Immature natural killer cell (primary cell): ENCODE measurements around the gene LAMTOR4. TPM values are rescaled to one million over a fixed set of nuclear protein-coding genes. Genes with fewer than 3 reads are reported as not detected.

Source experiments
- DNase-seq, 3 donors: peaks; one replicate each; pipeline ENCODE4 v3.0.0; 2022; ENCODE audit warnings: mixed read lengths in 1 of 3
- H3K27ac Mint-ChIP-seq, 6 donors: one replicate each; pipeline ENCODE4 v1.8.0; 2020; ENCODE audit warnings: mixed read lengths in 6 of 6, mild to moderate bottlenecking in 5 of 6, inconsistent platforms in 4 of 6, moderate library complexity in 3 of 6
- H3K27me3 Mint-ChIP-seq, 3 donors: one replicate each; pipeline ENCODE4 v1.8.0; 2020 to 2021; ENCODE audit warnings: low read depth in 3 of 3, mild to moderate bottlenecking in 3 of 3, mixed read lengths in 3 of 3, moderate library complexity in 3 of 3, inconsistent platforms in 1 of 3
- H3K36me3 Mint-ChIP-seq, 3 donors: one replicate each; pipeline ENCODE4 v1.8.0; 2020; ENCODE audit warnings: mixed read lengths in 3 of 3, inconsistent platforms in 2 of 3, mild to moderate bottlenecking in 2 of 3
- H3K4me1 Mint-ChIP-seq, 2 donors: one replicate each; pipeline ENCODE4 v1.8.0; 2020; ENCODE audit warnings: inconsistent platforms in 2 of 2, mild to moderate bottlenecking in 2 of 2, mixed read lengths in 2 of 2, moderate library complexity in 1 of 2
- H3K4me3 Mint-ChIP-seq, 5 donors: one replicate each; pipeline ENCODE4 v1.8.0; 2020; ENCODE audit warnings: mild to moderate bottlenecking in 5 of 5, mixed read lengths in 5 of 5, inconsistent platforms in 3 of 5, moderate library complexity in 3 of 5
- H3K9me3 Mint-ChIP-seq, 6 donors: one replicate each; pipeline ENCODE4 v1.8.0; 2020; ENCODE audit warnings: mild to moderate bottlenecking in 6 of 6, mixed read lengths in 6 of 6, inconsistent platforms in 4 of 6, moderate library complexity in 3 of 6
- polyA plus RNA-seq, 3 donors: library from polyadenylated mRNA; unstranded; fragments of 300-500 nt; fragmentation: Illumina TruSeq; gene quantifications; one replicate each; pipeline ENCODE4 v1.2.3, GENCODE V29; 2021

LAMTOR4 gene
- 100 to 1,000 TPM; 408 to 587 (median 569) TPM for polyA plus RNA-seq

- H3K27me3 Mint-ChIP-seq = peaks cover 4 to 9% (median 6%) of the 10 kb centered on the region in 3 donors
- peak within 1 kb of the TSS; percentile 92 to 97 (median 95) for H3K27ac Mint-ChIP-seq
- H3K9me3 Mint-ChIP-seq = no peaks in the 10 kb centered on the region
- H3K4me3 Mint-ChIP-seq = peak within 1 kb of the TSS; percentile 91 to 99 (median 93)
- DNase-seq = peak; percentile 97 to 98 (median 97)
- H3K36me3 Mint-ChIP-seq = peaks cover 9 to 10% (median 9%) of the 10 kb centered on the region in 3 donors
- peaks cover 28 to 38% of the 10 kb centered on the region in 2 donors for H3K4me1 Mint-ChIP-seq
Observed at GRCh38 chr7:100148559-100149328, at the start of gene LAMTOR4. LAMTOR4 (plus strand) TSS chr7:100148918; CDS start chr7:100148973, 55 bp downstream.

DNA sequence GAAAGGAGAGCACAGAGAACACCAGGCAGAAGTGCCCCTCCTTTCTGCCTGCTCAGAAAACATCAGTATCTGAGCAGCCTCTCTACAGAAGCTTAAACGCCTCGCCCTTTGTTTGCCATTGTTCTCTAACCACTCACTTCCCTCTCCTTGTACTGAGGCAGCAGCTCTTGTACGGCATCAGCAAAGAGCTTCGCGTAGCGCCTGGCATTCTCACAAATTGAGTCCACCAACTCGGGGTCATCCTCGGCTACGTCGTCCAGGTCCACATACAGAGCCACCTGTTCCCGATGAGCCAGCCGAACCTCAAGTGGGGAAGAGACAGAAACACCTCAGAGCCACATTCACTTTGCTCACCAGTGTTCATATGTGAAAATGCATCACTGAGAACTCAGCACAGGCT, 49.3 kb upstream of the LAMTOR4 start:
- no peaks in the 10 kb centered on the region for H3K9me3 Mint-ChIP-seq
- peaks cover 21 to 35% (median 22%) of the 10 kb centered on the region in 3 donors for H3K36me3 Mint-ChIP-seq
- H3K27ac Mint-ChIP-seq = peak overlapping the region; percentile 89 to 98 (median 97)
- peaks cover 23 to 34% (median 32%) of the 10 kb centered on the region in 3 donors for H3K27me3 Mint-ChIP-seq
- no peak for DNase-seq
- H3K4me3 Mint-ChIP-seq = peak overlapping the region; percentile 82 to 96 (median 93)
- peaks cover 38 to 44% of the 10 kb centered on the region in 2 donors for H3K4me1 Mint-ChIP-seq

- peak; percentile 92 to 94 (median 93) for DNase-seq
- Mint-ChIP-seq H3K4me3 (peak overlapping the region; percentile 82 to 96 (median 93)), H3K27me3 (peaks cover 23 to 34% (median 32%) of the 10 kb centered on the region in 3 donors), H3K27ac (peak overlapping the region; percentile 90 to 98 (median 97)), H3K4me1 (peaks cover 38 to 44% of the 10 kb centered on the region in 2 donors), H3K36me3 (peaks cover 21 to 30% (median 22%) of the 10 kb centered on the region in 3 donors), H3K9me3 (no peaks in the 10 kb centered on the region)
Observed at GRCh38 chr7:100100420-100101015, 48.2 kb upstream of the LAMTOR4 start.

DNA sequence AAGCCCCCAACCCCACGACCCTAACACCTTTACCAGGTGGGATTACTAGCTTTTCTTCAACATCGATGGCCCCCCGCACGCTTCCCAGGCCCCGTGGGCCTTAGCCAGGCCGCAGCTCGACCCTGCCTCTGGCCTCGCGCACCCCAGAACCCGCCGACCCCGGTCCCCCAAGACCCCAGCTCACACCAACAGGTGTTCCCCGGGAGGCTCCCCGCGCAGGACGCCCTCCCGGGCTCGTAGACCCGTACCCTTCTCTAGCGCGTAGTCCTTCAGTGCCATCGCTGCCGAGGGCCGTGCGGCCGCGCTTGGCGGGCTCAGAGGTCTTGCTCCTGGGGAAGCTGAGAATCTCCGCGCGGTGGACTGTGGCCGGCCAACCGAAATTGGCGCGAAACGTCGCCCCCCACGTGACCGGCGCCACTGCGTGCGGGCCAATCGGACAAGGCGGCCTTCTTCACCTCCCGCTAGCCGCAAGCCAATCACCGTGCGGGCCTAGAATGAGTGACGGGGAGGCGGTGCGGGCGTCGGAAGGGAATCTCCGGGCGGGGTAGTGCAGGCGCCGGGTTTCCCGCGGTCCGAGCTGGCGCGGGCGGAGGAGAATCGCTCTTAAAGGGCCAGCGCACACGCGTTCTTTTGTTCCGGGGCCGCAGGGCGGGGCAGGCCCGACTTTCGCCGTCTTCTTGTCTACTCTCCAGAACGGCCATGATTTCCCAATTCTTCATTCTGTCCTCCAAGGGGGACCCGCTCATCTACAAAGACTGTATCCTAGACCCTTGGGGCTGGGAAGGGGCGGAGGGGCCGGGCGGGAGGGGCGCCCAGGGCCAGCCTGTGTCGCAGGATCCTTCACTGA, 47.5 kb upstream of the LAMTOR4 start, which contains the start of the genes AP4M1 and MCM7:
Gene AP4M1 (plus strand): TSS at position 628 of the 847 bp plus-strand sequence. CDS start 72 bp downstream, at position 700.
Gene MCM7 (minus strand): TSS at position 382 of the 847 bp plus-strand sequence. CDS start 103 bp downstream, at position 279.
- peaks cover 38 to 44% of the 10 kb centered on the region in 2 donors for H3K4me1 Mint-ChIP-seq
- peaks cover 23 to 34% (median 32%) of the 10 kb centered on the region in 3 donors for H3K27me3 Mint-ChIP-seq
- peak within 1 kb of the TSS; percentile 82 to 96 (median 93) for H3K4me3 Mint-ChIP-seq
- no peaks in the 10 kb centered on the region for H3K9me3 Mint-ChIP-seq
- DNase-seq = peak; percentile 96 to 97 (median 96)
- H3K27ac Mint-ChIP-seq = peak within 1 kb of the TSS; percentile 90 to 98 (median 97)
- H3K36me3 Mint-ChIP-seq = peaks cover 19 to 25% (median 21%) of the 10 kb centered on the region in 3 donors

- H3K4me1 Mint-ChIP-seq = peaks cover 34% of the 10 kb centered on the region in 2 donors
- H3K9me3 Mint-ChIP-seq = no peaks in the 10 kb centered on the region
- H3K36me3 Mint-ChIP-seq = peaks cover 7 to 19% (median 13%) of the 10 kb centered on the region in 3 donors
- peaks cover 23 to 31% (median 28%) of the 10 kb centered on the region in 3 donors for H3K27me3 Mint-ChIP-seq
- peak overlapping the region in 4 of 5 donors; percentile 71 to 96 (median 81) for H3K4me3 Mint-ChIP-seq
- no peak for DNase-seq
- peak overlapping the region; percentile 17 to 89 (median 84) for H3K27ac Mint-ChIP-seq
Observed at GRCh38 chr7:100102950-100103840, 45.5 kb upstream of the LAMTOR4 start.

DNA sequence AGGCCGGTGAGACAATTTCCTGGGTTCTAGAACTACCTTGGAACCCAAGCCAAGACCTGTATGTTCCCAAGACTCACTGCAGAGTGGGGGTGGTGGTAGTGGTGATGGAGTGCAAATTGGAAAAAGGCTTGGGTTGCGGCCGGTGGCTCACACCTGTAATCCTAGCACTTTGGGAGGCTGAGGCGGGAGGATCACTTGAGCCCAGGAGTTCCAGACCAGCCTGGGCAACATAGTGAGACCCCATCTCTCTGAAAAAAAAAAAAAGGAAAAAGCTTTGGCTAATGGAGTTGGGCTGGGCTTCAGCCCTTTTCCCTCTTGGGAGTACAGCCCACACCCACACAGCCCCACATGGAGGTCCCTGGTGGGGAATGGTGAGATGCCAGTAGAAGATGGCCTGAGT, 43.2 kb upstream of the LAMTOR4 start:
- no peak for DNase-seq
- H3K36me3 Mint-ChIP-seq = peaks cover 0 to 15% (median 8%) of the 10 kb centered on the region in 3 donors
- peaks cover 15 to 21% (median 19%) of the 10 kb centered on the region in 3 donors for H3K27me3 Mint-ChIP-seq
- H3K9me3 Mint-ChIP-seq = no peaks in the 10 kb centered on the region
- no peak overlapping the region for H3K27ac Mint-ChIP-seq
- H3K4me3 Mint-ChIP-seq = no peak overlapping the region
- peaks cover 11 to 13% of the 10 kb centered on the region in 2 donors for H3K4me1 Mint-ChIP-seq

GRCh38 chr7:100106633-100107032, 42.1 kb upstream of the LAMTOR4 start:
- peak overlapping the region in 1 of 6 donors; percentile 26 for H3K27ac Mint-ChIP-seq
- H3K9me3 Mint-ChIP-seq = no peaks in the 10 kb centered on the region
- DNase-seq = no peak

DNA sequence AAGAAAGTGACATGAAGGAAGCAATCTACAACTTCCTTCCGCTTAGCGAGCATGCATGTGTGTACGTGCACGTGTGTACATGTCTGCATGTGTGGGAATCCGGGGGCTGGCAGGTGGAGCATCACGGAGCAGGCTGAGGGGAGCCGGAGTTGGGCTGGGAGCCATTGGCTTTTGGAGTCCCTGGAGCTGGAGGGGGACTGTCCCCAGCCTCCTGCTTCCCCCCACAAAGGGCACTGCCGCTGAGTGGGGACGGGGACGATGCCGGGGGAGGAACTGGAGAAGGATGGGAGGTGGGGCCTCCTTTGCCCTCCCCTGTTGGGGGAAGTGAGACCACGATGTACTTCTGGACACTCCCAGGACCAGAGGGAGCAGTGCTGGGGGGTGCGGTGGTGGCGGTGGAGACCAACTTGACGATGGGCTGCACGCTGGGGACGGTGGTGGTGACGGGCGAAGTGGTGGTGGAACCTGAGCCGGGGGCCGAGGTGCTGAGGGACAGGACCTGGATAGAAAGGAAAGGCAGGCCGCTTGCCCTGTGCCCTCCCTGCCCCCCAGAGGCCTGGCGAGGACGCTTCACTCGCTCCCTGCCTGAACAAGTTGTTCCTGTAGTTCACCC, 41.5 kb upstream of the LAMTOR4 start:
- peaks cover 0 to 6% (median 5%) of the 10 kb centered on the region in 3 donors for H3K27me3 Mint-ChIP-seq
- peaks cover 0 to 26% (median 8%) of the 10 kb centered on the region in 3 donors for H3K36me3 Mint-ChIP-seq
- peaks cover 9 to 11% of the 10 kb centered on the region in 2 donors for H3K4me1 Mint-ChIP-seq
- no peak overlapping the region for H3K27ac Mint-ChIP-seq
- H3K4me3 Mint-ChIP-seq = no peak overlapping the region
- DNase-seq = no peak
- H3K9me3 Mint-ChIP-seq = no peaks in the 10 kb centered on the region

More at GRCh38 chr7:100106633-100107032, 42.1 kb upstream of the LAMTOR4 start:
- H3K27me3 Mint-ChIP-seq = peaks cover 4 to 10% (median 8%) of the 10 kb centered on the region in 3 donors
- H3K4me1 Mint-ChIP-seq = peaks cover 9 to 11% of the 10 kb centered on the region in 2 donors
- peaks cover 0 to 23% (median 8%) of the 10 kb centered on the region in 3 donors for H3K36me3 Mint-ChIP-seq
- no peak overlapping the region for H3K4me3 Mint-ChIP-seq

- Mint-ChIP-seq H3K36me3 (peaks cover 0 to 27% (median 8%) of the 10 kb centered on the region in 3 donors), H3K27ac (no peak overlapping the region), H3K9me3 (no peaks in the 10 kb centered on the region), H3K4me3 (no peak overlapping the region), H3K4me1 (peaks cover 3 to 6% of the 10 kb centered on the region in 2 donors), H3K27me3 (peaks cover 0 to 5% (median 0%) of the 10 kb centered on the region in 3 donors)
- no peak for DNase-seq
Observed at GRCh38 chr7:100107890-100108289, 40.8 kb upstream of the LAMTOR4 start.

DNA sequence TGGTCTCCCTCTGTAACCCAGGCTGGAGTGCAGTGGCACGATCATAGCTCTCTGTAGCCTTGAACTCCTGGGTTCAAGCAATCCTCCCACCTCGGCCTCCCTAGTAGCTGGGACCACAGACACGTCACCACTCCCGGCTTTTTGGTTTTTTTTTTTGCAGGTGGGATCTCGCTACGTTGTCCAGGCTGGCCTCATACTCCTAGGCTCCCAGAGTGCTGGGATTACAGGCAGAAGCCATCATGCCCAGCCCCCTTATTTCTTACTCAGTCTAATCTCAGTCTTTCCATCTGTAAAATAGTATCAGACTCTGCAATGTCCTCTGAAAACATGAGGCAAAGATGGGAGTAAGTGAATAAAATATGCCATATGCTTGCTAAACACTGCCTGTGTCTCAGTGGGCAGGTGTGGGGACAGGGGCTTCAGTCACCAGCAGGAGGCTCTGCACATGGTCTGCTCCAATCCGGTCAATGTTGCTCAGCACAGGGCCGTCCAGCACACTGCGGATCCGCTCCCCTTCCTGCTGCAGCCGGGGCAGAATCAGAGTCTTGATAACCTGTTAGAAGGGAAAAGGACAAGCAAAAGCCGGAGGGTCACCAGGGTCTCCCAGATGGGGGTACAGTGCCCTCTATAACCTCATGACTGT, 39.1 kb upstream of the LAMTOR4 start:
- H3K36me3 Mint-ChIP-seq = peaks cover 0 to 31% (median 5%) of the 10 kb centered on the region in 3 donors
- H3K4me1 Mint-ChIP-seq = peaks cover 0 to 2% of the 10 kb centered on the region in 2 donors
- H3K9me3 Mint-ChIP-seq = no peaks in the 10 kb centered on the region
- H3K4me3 Mint-ChIP-seq = no peak overlapping the region
- H3K27ac Mint-ChIP-seq = no peak overlapping the region
- no peak for DNase-seq
- H3K27me3 Mint-ChIP-seq = no peaks in the 10 kb centered on the region

GRCh38 chr7:100111156-100111555, 37.6 kb upstream of the LAMTOR4 start:
- peaks cover 0 to 31% (median 5%) of the 10 kb centered on the region in 3 donors for H3K36me3 Mint-ChIP-seq

More at GRCh38 chr7:100111156-100111555, 37.6 kb upstream of the LAMTOR4 start:
- H3K9me3 Mint-ChIP-seq = no peaks in the 10 kb centered on the region
- H3K27ac Mint-ChIP-seq = no peak overlapping the region
- DNase-seq = no peak
- H3K4me1 Mint-ChIP-seq = peaks cover 0 to 5% of the 10 kb centered on the region in 2 donors
- no peaks in the 10 kb centered on the region for H3K27me3 Mint-ChIP-seq
- no peak overlapping the region for H3K4me3 Mint-ChIP-seq
